ENCODE results near the gene AAK1. TPM values are rescaled to one million over a fixed set of nuclear protein-coding genes. Genes with fewer than 3 reads are reported as not detected.
A peak's percentile ranks its signal among the peaks of the same experiment; 100 is the strongest.

Gene AAK1
- total and polyA plus RNA-seq, 10 of the 15 experiments (the other 5 are each of a cell fraction or from before 2014, with no cell fraction given), result 2.9 to 41.4 (median 17.5) TPM

GRCh38 chr2:69582582-69583176 lies 60.9 kb downstream of the AAK1 start:
- DNase-seq (ENCODE audit: low read depth, low spot score) (no peak), ATAC-seq (peak; percentile 67), FAIRE-seq (no peak)
- H3K9ac ChIP-seq (ENCODE audit: control insufficient read depth, insufficient read depth, low read length), result peak overlapping the region; percentile 45; the same call in 1 of the 2 replicates
- peaks cover 15% of the 10 kb centered on the region for H3K79me2 ChIP-seq (ENCODE audit: control insufficient read depth, insufficient read depth, low read length)
- H3K4me1 ChIP-seq (ENCODE audit: control insufficient read depth, insufficient read depth, low read length), result peaks cover 28% of the 10 kb centered on the region
- in situ Hi-C loops (cut with MboI), result no loop called here
- ChIA-PET POLR2A (interaction anchor here (0.7 to 2.5 kb wide), 10 partner anchors 9 to 198 kb away, joined by 3 to 12 read pairs (median 4); partner anchors contain the start of gene AAK1), RAD21 (ENCODE audit: unreplicated experiment) (interaction anchor here (0.5 to 4.4 kb wide), 14 partner anchors 9 to 173 kb away, joined by 3 to 28 read pairs (median 4); partner anchors contain the start of genes AAK1 and ANXA4), CTCF (interaction anchor here (0.5 to 13.7 kb wide), 14 partner anchors 9 to 135 kb away, joined by 3 to 144 read pairs (median 6); no protein-coding TSS in a partner anchor), SMC1A (ENCODE audit: uncharacterized antibody, unreplicated experiment) (interaction anchor here (0.7 to 5.4 kb wide), 26 partner anchors 9 to 205 kb away, joined by 3 to 30 read pairs (median 5); partner anchors contain the start of gene AAK1)
- WGBS (ENCODE audit: insufficient coverage, insufficient replicate concordance, low lambda C conversion rate, missing lambda C conversion rate), result 36% methylated on average over 3 of the region's 3 CpGs
- no TSS peak for BruUV-seq (replicated peaks)
- intact Hi-C loops (cut with micrococcal nuclease; ENCODE audit: unreplicated experiment), result loop anchor here (5.0 kb wide), 1 partner anchor 60 kb away; the partner anchor contains the start of gene AAK1
- no peaks in the 10 kb centered on the region for H4K20me1 ChIP-seq (ENCODE audit: control insufficient read depth, insufficient read depth)
- peak overlapping the region; percentile 84 for H3K4me2 ChIP-seq (ENCODE audit: control insufficient read depth, insufficient read depth)
- TF ChIP-seq FOXM1 (IDR thresholded peaks at IDR 0.05; ENCODE audit: low read depth, low read length) (0 out of 2 replicates have a peak, but pooled peaks have one; percentile 7), NFYA (IDR thresholded peaks at IDR 0.05; ENCODE audit: borderline replicate concordance, low read depth, low read length) (no peak), RUNX3 (IDR thresholded peaks at IDR 0.05; ENCODE audit: low read length) (peak; percentile 13; the same call in 1 of the 2 replicates), BHLHE40 (IDR thresholded peaks at IDR 0.05; ENCODE audit: borderline replicate concordance in 1 of 2, low read depth in 2 of 2, low read length in 1 of 2) (peak in 1 of 2 experiments; percentile 38; a peak in 1 of 4 replicates)
- H3K27ac ChIP-seq (ENCODE audit: control insufficient read depth, insufficient read depth), result peak overlapping the region; percentile 28
- peak overlapping the region; percentile 58 for H2AFZ ChIP-seq (ENCODE audit: control insufficient read depth, low read depth, low read length)
- H3K36me3 ChIP-seq (ENCODE audit: control insufficient read depth in 2 of 2, insufficient read depth in 2 of 2, low read length in 1 of 2), result no peaks in the 10 kb centered on the region; a peak in 1 of 4 replicates
- peak overlapping the region; percentile 44; the same call in 1 of the 2 replicates for H3K4me3 ChIP-seq
- H3K9me3 ChIP-seq (replicated peaks; ENCODE audit: control insufficient read depth, insufficient read depth, low read length), result no peaks in the 10 kb centered on the region
- H3K27me3 ChIP-seq (replicated peaks in 1 of 2; ENCODE audit: control insufficient read depth in 2 of 2, insufficient read depth in 2 of 2, low read length in 1 of 2), result no peaks in the 10 kb centered on the region

All from GM12878 (cell line).